Measurements from ENCODE around the gene BIN2.

Gene BIN2

DNA sequence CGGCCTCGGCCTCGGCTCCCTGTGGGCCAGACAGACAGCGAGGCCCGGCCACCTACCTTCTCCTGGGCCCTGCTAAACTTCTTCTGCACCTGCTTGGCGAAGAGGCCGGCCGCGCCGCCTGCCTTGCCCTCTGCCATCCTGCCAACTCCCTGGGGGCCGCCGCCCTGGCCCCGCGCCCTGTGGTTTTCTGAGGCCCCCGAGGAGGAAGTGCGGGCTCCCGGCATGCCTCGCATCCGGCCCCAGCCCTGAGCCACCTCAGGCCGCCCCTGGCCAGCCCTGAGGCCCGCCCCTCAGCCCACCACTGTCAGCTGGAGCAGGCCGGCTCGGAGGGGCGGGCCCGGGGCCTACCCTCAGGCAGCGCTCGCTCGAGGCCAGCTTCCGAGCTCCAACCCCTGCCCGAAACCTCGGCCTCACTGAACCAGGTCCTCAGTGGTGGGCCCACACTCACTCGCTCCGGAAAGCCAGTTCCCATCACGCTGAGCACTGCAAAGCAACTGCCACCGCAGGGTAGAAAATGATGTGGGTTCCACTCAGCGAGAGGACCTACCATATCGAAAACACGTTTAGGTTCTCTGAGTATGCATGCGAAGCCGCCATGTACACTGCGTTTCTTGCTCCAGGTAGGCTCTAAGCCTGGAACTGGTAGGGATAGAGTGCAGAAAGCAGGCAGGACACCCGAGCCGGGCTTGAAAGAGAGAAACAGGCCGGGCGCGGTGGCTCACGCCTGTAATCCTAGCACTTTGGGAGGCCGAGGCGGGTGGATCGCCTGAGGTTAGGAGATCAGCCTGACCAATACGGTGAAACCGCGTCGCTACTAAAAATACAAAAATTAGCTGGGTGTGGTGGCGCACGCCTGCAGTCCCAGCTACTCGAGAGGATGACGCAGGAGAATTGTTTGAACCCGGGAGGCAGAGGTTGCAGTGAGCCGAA, at the start of gene BIN2:
Gene BIN2 (minus strand): TSS at position 209 of the 930 bp plus-strand sequence. CDS start 72 bp downstream, at position 137.
- peak; percentile 72 for DNase-seq (ENCODE audit: low read depth)

DNA sequence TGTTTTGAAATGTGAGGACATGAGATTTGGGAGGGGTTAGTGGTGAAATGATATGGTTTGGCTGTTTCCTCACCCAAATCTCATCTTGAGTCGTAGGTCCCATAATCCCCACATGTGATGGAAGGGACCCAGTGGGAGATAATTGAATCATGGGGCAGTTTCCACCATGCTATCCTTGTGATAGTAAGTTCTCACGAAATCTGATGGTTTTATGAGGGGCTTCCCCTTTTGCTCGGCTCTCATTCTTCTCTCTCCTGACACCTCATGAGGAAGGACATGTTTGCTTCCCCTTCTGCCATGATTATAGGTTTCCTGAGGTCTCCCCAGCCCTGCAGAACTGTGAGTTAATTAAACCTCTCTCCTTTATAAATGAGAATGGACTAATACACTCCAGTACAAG, 49.2 kb upstream of the BIN2 start:
- DNase-seq (ENCODE audit: low read depth): no peak

DNA sequence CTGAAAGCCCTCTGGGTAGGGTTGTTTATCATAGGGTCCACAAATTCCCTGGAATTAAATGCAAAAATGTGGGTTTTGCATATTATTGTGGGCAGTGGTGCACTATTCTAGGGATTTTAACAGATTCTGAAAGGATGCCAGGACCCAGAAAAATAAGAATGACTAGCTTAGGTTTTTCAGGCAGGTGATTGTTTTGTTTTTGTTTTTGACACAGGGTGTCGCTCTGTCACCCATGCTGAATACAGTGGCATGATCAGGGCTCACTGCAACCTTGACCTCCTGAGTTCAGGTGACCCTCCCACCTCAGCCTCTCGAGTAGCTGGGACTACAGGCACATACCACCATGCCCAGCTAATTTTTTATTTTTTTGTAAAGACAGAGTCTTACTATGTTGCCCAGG, 48.0 kb upstream of the BIN2 start:
- no peak for DNase-seq (ENCODE audit: low read depth)

DNA sequence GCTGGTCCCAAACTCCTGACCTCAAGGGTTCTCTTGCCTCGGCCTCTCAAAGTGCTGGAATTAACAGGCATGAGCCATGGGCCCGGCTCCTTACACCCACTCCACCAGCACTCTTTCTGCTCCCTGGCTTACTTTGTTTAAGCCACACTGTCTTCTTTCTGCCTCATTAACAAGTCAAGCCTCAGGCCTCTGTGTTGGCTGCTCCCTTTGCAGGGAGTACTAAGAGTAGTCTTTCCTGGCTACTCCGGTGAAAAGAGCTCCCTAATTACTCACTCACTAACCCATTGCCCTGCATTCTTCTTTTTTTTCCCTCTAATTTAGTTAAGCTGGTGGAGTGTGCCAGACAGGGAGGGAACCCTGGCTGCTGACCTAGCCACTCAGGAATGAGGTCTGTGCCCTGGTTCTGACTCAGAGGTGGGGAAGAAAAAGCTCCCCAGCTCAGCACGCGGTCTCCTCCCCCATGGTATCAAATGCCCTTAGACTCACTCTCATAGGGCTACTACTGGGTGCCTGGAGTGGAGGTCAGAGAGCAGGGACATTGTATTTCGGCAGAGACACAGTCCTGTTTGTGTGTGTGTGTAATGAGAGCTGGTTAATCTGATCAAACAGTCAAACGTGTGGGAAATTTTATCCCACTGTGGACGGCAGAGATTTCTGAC, 47.5 kb upstream of the BIN2 start:
- DNase-seq (ENCODE audit: low read depth): no peak

DNA sequence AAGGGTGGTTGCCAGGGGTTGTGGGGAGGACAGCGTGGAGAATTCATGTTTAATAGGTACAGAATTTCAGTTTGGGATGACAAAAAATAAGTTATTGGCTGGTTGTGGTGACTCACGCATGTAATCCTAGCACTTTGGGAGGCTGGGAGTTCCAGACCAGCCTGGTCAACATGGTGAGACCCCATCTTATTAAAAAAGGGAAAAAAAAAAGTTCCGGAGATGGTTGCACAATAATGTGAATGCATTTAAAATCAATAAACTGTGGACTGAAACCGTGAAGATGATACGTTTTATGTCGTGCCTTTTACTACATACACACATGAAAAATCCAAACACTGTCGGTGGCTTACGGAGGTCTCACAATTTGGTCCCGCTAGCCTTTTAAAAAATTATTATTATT, 46.7 kb upstream of the BIN2 start:
- DNase-seq (ENCODE audit: low read depth): no peak

DNA sequence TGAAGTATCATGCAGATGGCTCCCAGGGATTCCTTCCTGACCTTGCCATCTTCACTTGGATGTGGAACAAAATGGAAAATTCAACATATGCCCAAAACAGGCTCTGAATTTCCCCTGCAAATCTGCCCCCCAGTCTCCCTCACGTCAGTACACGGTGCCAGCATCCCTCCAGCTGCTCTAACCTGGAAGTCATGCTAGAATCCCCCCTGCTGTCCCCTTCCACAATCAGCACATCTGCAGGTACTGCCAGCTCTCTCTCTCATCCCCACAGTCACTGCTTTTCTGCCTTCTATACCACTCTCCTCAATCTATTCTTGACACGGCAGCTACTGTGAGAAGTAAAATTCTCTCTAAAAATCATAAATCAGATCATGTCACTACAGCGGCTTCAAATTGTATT, 45.6 kb upstream of the BIN2 start:
- DNase-seq (ENCODE audit: low read depth): no peak

DNA sequence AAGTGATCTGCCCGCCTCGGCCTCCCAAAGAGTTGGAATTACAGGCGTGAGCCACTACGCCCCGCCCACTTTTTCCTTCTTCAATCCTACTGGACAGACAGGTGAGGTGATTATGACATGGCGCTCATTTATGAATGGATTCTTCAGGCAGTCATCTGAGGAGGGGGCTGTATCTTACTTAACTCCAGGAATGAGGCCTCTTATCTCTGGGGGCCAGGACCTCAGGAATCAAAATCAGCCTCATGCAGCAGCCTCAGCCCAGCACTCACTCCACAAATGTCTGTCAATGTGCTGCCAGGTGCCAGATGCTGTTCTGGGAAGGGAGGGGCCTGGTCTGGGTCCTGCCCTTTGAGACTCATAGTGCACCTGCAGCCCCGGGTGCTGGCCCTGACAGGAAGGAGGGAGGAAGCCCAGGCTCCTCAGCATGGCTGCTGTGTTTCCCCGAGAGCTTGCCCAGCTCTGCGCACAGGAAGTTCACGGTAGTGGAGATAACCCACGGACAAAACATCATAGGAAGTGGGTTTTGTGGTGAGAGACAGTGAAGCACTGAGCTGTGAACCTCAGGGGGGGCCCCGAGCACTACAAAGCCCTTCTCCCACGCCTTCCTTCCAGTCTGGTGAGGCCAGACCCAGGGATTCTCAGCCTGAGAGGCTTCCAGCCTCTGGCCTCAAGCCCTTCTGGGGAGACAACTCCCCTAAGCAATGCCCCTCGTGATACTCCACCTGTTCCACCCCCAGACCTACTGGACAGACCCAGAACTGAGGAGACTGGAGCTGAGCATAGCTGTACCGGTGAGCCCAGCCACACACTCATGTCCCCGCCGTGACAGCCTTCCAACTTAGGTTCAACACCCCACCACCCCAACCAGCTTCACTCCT, 44.9 kb upstream of the BIN2 start:
- peak; percentile 71 for DNase-seq (ENCODE audit: low read depth)

DNA sequence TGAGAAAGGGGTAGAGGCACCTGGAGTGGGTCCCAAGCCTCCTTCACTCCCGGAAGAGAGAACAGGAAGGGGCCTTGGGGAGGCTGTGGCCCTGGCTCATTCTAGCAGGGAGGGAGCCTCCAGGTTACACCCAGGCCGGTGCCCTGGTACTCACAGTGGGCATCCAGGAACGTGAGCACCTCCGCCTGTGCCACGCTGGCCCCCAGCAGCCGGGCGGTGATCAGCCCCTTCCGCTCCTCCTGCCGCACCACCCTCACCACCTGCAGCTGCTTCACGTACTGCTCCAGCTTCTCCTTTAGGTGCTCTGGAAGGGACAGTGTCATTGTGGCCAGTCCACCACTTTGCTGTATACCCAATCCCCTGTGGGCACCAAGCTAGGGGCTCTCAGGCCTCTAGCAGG, 41.3 kb upstream of the BIN2 start:
- no peak for DNase-seq (ENCODE audit: low read depth)

DNA sequence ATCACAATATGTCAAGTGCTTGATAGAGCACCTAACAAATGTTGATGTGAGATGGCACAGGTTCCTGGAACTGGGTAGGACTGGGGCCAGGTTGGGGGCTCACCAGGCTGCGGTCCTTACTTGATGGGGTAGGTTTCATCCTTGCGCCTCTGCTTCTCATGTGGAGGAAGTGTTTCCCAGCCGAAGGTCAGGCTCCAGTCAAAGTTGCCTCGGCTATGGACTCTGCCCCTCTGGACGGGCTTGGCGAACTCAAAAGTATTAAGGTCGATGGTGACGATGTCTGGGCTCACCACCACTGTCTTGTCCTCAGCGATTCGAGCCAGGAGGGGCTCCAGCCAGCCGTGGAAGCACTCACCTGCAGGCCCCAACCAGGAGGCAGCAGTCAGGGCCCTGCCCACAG, 40.0 kb upstream of the BIN2 start:
- no peak for DNase-seq (ENCODE audit: low read depth)

DNA sequence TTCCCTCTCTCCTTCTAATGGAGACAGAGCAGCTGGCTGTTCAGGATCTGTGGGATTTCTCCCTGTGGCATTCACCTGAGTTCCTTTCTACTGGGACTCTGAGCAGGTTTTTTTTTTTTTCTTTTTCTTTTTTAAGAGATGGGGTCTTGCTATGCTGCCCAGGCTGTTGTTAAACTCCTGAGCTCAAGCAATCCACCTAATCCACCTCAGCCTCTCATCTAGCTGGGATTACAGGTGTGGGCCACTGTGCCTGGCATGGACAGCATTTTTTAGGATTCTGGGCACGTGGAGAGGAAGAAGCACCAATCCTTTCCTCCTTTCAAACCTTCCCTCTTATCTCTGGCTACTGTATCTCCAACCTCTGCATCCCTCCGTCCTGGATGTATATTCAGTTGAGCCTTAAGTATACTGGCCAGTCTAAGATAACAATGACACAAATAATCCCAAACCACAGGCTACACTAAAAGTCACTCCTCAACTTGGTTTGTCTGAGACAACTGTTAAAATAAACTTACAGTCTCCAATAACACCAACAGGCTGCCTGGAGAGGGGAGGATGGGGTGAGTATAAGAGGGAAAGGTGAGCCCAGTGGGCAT, 38.9 kb upstream of the BIN2 start:
- no peak for DNase-seq (ENCODE audit: low read depth)

DNA sequence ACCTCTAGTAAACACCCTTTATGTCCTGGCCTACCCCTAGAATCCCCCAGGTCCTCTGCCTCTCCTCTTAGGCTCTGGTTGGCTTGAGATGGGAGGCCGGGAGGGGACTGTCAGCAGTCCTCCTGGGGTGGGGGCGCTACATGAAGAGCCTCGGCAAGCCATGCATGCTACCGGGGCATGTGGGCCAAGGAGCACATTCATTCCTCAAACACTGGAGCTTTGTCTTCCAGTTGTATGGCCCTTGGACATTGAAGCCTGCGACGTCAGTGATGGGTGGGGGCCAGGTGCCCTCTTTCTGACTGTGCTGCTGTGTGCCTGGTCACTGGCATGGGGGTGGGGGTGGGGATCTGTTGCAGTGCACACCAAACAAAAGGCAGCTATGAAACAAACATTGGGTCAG, 38.3 kb upstream of the BIN2 start:
- DNase-seq (ENCODE audit: low read depth): no peak

DNA sequence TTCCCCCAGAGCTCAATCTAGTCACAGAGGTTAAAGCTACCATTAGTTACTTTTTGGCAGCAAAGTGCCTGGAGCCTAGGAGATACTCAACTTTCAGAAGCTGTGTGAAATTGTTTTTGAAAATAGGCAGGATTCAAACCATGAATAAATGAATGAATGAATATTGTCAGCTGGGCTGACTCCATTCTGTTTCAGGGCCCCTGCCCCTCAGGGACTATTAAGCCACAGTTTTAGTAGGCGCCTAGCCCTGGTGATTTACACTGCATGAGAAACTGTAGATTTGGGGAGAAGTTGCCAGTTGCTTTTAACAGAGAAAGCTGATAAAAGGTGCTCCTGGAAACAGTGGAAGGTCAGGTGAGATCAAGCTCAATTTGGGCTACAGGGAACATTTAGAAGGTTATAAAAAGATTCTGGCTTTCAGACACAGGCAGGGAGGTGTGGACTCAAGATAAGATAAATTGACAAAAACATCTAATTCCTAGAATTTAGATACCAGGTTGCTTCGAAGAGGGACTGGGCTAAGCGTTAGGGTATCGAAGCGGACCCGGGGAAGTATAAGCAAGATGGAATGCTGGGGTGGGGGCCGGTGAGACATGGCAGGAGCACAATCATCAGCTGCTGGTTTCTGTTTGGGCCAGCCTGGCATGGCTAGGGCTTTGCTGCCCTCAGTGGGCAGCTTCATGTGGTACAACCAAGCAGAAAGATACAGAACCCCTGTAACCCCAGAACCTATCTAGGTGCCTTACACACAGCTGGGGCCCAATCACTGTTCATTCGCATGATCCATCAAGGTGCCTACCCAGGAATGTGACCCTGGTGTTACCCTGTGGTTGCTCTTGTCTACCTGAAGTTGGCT, 37.4 kb upstream of the BIN2 start:
- DNase-seq (ENCODE audit: low read depth): no peak

DNA sequence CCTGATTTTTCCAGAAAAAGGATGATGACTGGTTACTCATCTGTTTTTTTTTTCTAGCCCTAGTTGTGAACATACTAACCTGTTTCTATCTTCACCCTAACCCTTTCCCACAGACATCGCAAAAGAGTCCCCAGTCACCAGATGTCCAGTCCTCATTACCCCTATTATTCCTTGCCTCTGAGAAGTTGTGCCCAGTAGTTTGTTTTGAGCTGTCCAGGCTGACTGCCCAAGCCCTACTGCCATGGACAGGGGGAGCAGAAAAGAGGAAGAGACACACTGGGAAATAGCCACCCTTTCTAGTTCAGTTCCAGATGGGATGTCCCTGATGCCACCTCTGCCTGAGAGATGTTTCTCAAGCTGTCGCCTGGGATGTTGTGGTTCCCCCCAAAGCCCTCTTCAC, 36.3 kb upstream of the BIN2 start:
- no peak for DNase-seq (ENCODE audit: low read depth)

DNA sequence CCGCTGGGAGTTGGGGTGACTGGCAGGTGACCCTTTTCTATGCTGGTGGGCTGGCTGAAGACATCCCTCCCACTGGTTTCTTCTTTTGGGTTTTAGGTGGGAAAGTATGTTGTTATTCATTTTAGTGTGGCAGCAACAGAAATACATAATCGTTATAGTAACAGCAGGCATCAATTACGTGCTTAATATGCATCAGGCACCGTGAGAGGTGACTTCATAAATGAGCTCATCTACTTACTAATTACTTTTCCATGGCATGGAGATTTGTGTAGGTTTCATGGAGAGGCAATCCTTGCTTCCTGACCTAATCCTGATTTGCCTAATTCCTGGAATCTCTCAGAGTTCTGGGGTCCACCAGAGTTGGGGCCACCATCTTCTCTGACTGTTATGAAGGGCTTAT, 35.9 kb upstream of the BIN2 start:
- DNase-seq (ENCODE audit: low read depth): no peak

DNA sequence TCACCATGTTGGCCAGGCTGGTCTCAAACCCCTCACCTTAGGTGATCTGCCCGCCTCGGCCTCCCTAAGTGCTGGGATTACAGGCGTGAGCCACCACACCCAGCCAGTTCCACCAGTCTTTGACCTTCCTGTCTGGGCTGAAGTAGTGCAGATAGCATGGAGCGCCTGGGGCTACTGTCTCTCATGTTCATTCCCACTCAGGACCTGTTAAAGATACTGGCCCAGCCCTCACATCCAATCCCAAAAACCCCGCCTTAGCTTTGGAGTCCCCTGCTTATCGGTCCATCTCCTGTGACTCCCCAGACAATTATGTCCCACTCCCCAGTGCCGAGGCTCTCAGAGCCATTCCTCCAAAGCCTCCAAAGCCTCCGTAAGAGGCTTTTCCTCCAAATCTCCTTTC, 34.5 kb upstream of the BIN2 start:
- DNase-seq (ENCODE audit: low read depth): no peak

DNA sequence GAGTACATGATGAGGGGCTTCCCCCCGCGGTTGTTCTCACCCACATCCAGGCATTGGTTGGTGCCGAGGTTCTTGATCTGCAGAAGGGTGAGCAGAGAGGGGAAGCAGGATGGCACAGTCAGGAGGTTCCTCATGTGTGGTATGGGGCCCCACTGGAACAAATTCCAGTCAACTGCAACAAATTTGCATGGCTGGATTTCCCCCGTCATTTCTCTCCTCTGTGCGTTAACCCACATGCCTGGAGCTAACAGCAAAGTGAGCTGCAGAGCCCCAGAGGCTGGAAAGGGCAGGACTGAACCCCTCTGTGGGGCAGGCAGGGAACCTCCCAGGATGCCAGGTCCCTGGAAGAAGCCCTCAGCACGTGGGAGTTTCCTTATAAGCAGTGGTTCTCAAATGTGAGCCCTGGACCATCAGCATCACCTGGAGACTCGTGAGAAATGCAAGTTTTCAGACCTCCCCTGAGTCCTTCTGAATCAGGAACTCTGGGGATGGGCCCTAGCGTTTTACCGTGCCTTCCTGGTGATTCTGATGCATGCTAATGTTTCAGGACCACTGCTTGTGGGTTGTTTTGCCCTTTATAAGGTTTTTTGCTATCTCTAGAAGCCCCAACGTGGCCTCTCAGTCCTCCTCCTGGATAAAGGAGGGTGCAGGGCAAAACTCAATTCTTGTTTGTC, 33.5 kb upstream of the BIN2 start:
- no peak for DNase-seq (ENCODE audit: low read depth)

DNA sequence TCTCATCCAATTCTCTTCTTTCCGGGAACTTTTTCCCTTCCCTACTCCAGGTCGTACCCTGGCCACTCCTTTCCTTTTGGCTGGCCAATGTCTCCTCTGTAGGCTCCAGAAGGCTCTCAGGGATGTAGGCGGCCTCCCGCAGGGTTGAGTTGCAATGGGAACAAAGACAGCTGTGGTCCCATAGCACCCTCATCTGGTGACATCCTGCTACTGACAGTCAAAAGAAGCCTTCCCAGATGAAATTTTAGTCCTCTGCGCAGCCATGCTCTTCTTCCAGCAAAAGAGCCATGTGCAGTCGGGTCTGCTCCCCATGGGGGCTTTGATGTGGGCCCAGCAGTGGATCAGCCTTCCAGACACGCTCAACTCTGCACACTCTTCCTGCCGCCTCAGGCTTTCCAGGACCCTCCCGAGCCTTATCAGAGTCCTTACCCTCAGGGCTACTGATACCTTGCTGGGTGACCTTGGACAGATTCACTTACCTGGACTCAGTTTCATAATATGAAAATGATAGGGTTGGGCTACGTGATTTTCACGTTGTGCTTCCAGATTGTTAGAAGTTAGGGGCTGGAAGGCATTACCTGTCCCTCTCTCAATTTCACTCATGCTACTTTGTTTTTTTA, 28.0 kb upstream of the BIN2 start:
- no peak for DNase-seq (ENCODE audit: low read depth)

DNA sequence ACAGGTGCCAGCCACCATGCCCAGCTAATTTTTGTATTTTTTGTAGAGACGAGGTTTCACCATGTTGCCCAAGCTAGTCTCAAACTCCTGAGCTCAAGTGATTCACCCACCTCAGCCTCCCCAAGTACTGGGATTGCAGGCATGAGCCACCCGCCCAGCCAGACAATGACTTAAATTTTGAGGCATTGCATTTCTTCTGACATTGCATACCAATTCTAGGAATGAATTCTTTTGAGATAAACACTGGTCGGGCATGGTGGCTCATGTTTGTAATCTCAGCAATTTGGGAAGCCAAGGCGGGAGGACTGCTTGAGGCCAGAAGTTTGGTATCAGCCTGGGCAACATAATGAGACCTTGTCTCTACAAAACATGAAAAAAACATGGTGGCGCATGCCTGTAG, 25.1 kb upstream of the BIN2 start:
- no peak for DNase-seq (ENCODE audit: low read depth)

DNA sequence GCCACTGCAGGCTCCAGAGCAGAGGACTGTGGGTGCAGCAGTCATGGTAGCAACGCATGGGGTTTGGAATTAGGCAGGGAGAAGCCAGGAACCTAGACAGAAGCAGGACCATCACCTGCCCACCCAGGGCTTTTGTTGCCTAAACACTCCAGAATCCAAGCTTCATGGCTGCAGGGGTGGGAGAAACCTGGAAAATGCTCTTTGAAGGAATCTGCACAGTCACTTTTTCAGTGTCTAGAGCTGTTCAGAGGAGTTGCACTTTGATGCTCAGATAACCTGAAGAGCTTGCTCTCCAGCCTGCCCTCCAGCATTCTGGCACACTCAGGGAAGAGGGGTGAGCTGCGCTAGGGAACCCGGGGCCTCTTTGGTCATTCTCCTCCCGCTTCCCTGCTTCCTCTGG, 24.1 kb upstream of the BIN2 start:
- no peak for DNase-seq (ENCODE audit: low read depth)

DNA sequence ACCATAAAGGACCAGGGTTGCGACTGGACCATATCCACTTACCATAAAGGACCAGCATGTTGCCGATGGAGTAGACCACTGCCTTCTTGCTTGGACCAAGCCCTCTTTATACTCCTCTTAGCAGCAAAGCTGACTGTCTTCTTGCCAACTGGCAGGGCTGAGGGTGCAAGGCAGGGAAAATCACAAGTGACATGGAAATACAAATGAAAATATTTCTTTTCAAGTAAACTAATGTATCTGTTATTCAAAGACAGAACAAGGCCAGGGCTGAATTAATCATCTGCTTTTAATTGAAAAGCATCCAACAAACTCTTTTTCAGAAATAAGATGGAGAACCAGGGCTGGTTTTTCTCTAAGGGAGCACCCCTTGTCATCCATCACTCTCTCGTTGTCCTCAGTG, 22.6 kb upstream of the BIN2 start, which contains the start of gene CELA1:
Gene CELA1 (minus strand): TSS at position 99 of the 400 bp plus-strand sequence. CDS start 41 bp downstream, at position 58.
- DNase-seq (ENCODE audit: low read depth): no peak
